GM18868 (cell line): ENCODE measurements around the gene ZDHHC9.
"Not testable (repeated sequence)": the region's sequence is repeated elsewhere in the genome, so short reads cannot be mapped to it uniquely, and the experiment has no call there.

Experiments used
- ATAC-seq: cut with Tn5 transposase; IDR thresholded peaks from one replicate; pipeline ENCODE4 v1.9.1; 2021; ENCODE audit warnings: mild to moderate bottlenecking, moderate library complexity; ENCODE audit not compliant: unreplicated experiment

Gene ZDHHC9

GRCh38 chrX:129843459-129844306, at the start of gene ZDHHC9:
ZDHHC9 (minus strand) TSS chrX:129843886; CDS start chrX:129841945, 1,941 bp downstream.
- ATAC-seq, result peak; percentile 99

- no peak for ATAC-seq
Measured at GRCh38 chrX:129877401-129877800, 33.7 kb upstream of the ZDHHC9 start.

- no peak for ATAC-seq
Measured at GRCh38 chrX:129876771-129877305, 33.2 kb upstream of the ZDHHC9 start.

- ATAC-seq, result no peak
Measured at GRCh38 chrX:129875669-129876068, 32.0 kb upstream of the ZDHHC9 start.

DNA sequence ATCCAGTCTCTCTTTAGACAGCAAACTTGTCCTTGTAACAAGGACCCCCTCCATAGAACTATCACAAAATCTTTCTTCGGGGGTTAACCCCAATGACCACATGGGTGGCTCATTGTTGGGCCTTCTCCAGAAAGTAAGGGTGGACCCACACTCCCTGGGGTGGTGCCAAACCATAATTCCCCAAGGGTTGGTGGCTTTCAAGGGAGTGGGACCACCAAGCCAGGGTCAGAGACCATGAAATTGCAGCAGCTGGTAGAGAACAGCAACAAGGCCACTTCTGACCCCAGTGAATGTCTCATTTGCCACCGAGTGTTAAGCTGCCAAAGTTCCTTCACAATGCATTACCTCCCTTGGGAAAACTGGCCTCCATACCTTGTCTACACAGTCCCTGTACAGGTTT, 28.8 kb upstream of the ZDHHC9 start:
- ATAC-seq, result no peak

- ATAC-seq, result not testable (repeated sequence)
Measured at GRCh38 chrX:129866321-129866720, 22.6 kb upstream of the ZDHHC9 start.

DNA sequence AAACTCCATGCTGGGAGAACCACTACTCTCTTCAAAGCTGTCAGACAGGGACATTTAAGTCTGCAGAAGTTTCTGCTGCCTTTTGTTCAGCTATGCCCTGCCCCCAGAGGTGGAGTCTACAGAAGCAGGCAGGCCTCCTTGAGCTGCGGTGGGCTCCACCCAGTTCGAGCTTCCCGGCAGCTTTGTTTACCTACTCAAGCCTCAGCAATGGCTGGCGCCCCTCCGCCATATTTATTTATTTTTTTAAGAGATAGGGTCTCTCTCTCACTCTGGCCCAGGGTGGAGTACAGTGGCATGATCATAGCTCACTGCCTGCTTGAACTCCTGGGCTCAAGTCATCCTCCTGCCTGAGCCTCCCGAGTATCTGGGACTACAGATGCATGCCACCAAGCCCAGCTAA, 15.4 kb upstream of the ZDHHC9 start:
- ATAC-seq, result not testable (repeated sequence)

DNA sequence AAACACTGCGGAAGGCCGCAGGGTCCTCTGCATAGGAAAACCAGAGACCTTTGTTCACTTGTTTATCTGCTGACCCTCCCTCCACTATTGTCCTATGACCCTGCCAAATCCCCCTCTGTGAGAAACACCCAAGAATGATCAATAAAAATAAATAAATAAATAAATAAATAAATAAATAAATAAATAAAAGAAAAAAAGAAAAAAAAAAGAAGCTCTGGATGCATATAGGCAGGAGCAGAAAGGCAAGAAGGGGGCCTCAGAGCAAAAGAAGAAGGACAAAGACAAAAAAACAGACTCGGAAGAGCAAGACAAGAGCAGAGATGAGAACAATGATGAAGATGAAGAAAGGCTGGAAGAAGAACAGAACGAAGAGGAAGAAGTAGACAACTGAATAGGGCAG, 8.1 kb upstream of the ZDHHC9 start:
- ATAC-seq, result not testable (repeated sequence)

- no peak for ATAC-seq
Measured at GRCh38 chrX:129846716-129847115, 3.0 kb upstream of the ZDHHC9 start.

GRCh38 chrX:129845616-129846190, 2.0 kb upstream of the ZDHHC9 start:
- no peak for ATAC-seq

GRCh38 chrX:129843209-129843458, 552 bp downstream of the ZDHHC9 start:
- ATAC-seq, result no peak

DNA sequence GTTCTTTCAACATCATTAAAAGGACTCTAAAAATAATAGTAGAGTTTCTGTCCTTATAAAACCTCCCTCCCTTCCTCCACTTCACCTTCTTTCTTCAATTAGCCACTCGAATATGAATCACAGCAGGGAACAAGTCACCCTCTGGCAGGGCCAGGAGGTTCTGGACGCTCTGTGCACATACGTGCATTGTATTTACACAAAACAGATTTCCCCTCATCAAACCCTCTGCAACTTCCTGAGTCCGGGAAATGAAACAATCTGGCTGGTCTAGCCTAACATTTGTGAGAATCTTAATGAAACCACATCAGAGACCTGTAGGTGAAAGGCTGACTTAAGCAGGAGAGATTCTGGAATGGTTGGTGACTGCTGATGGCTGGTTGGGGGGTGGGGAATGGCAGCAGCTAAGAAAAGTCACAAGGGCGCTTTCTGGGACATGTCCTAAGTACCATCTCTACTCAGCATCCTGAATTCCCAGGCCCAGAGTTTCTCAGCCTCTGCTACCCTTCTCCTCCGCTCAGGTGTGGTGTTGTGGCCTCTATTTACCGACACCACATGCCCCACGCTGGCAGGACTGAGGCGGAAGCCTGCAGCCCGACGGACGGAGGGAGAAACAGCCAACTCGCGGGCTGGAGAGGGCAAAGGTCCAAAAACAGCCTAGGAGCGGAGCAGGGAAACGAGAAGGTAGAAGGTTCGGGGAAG, 1.0 kb downstream of the ZDHHC9 start:
- no peak for ATAC-seq

DNA sequence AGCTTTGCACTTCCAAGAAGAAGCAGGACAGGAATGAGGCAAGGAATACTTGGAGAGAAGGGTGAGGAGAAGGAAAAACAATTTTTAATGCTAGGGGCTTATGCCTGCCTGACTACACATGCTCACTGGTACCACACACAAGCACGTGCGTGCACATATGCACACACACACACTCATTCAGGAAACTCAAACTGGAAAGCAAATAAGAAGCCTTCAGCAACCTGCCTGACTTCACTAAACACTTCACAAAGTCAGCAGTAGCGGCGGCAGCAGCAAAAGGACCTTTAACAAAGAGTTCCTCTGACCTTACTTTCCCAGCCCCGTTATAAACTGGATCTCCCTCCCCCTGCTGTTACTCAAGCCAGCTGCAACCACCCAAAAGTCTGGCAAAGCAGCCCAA, 3.3 kb downstream of the ZDHHC9 start:
- ATAC-seq, result no peak

GRCh38 chrX:129836827-129837226, 6.9 kb downstream of the ZDHHC9 start:
- ATAC-seq, result no peak

- ATAC-seq, result no peak
Measured at GRCh38 chrX:129833153-129833990, 10.3 kb downstream of the ZDHHC9 start.

DNA sequence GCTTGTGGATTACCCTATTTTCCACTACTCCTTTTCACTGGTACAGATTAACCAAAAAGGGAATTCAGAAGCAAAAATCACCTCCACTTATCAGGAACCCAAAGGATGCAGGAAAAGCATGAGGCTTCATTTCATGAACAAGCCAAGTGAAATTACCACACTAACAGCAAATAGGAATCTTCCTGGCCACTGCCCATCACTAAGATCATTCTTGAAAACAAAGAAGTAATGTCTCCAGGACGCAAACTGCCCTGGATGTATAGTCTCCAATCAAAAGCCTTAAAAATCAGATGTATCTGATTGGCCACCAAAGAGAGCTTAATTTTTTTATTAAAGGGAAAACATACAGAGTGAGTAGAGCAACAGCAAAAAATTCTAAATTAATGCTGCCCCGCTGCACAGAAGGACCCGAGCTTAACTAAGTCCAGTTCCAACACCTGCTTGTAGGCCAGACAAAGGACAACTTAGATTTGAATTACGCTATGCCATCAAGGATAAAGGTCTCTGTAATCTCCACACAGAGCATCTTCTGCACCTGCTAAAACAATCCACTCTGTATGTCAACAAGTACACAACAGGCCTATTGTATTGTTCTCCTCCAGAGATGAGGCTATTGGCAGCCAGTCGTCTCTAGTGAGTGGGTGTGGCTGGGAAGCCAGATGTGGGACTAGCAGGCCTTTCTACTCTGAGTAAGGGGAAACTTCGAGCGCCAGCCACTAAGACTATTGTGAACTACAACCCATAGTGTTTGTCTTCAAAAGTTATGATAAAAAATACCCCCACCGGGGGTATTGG, 12.4 kb downstream of the ZDHHC9 start:
- ATAC-seq, result no peak

DNA sequence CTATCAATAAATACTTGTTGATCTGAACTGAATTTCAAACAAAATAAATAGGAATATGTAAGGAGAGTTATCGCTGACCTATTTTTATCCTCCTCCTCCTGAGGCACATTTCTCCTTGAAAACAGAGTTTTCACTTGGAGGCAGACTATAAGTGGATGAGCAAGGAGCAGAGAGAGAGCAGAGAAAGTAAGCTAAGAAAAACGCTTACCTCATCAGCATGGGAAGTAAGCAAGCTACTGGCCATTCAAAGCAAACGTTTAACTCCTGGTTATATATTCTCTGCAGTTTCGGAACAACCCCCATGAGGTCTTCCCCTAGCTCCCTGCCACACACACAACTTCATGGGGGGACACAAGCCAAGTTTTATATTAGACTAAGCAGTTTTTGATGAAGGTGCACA, 13.2 kb downstream of the ZDHHC9 start:
- no peak for ATAC-seq

DNA sequence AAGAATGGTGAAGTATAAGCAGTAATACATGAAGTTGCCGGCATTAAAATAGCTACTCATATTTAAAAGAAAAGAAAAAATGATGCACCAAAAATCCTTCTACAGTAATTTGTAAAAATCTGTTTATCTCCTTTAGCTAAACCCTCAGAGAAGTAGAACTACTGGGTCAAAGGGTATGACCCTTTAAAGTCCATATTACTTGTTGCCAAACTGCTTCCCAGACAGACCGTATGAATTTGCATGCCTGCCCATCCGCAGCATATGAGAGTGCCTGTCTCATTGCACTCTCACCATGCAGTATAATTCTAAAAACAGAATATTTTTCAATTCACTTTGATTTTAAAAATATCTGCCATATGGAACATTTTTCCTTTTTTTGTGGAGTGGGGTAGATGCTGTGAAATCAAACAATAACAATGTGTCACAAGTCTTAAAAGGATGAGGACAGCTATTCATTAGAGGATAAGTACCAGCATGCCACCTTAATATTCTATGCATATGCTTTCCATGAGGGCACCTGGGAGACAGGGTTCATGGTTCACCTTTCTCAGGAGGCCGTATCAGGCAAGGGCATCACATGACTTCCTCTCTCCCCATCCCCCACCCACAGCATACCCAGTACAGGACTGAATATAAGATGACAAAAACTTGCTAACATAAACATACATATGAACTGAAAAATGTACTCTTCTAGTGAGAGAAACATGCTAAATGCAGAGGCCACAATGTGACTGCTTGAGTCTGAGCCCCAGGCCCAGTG, 17.8 kb downstream of the ZDHHC9 start:
- ATAC-seq, result no peak

- no peak for ATAC-seq
Measured at GRCh38 chrX:129824620-129825019, 19.1 kb downstream of the ZDHHC9 start.
